DMS153 treated with DMSO at 0.1 percent for 48 hours (cell line): ENCODE data around the gene PSME1.

Source experiments
- DNase-seq: peaks from one replicate; lab custom pipeline; 2025; ENCODE audit not compliant: unreplicated experiment; lab: John Stamatoyannopoulos, UW

The PSME1 gene

GRCh38 chr14:24135834-24136683 is at the start of gene PSME1:
Gene PSME1, plus strand, starts transcription at chr14:24136194. Its CDS starts 69 bp downstream, at chr14:24136263.
- peak; percentile 92 for DNase-seq

- no peak for DNase-seq
Measured at GRCh38 chr14:24087004-24087403, 49.0 kb upstream of the PSME1 start.

GRCh38 chr14:24088095-24088494 is 47.9 kb upstream of the PSME1 start:
- DNase-seq: no peak

GRCh38 chr14:24089890-24090289 is 46.1 kb upstream of the PSME1 start:
- DNase-seq: no peak

- DNase-seq: no peak
Measured at GRCh38 chr14:24092110-24092504, 43.9 kb upstream of the PSME1 start.

DNA sequence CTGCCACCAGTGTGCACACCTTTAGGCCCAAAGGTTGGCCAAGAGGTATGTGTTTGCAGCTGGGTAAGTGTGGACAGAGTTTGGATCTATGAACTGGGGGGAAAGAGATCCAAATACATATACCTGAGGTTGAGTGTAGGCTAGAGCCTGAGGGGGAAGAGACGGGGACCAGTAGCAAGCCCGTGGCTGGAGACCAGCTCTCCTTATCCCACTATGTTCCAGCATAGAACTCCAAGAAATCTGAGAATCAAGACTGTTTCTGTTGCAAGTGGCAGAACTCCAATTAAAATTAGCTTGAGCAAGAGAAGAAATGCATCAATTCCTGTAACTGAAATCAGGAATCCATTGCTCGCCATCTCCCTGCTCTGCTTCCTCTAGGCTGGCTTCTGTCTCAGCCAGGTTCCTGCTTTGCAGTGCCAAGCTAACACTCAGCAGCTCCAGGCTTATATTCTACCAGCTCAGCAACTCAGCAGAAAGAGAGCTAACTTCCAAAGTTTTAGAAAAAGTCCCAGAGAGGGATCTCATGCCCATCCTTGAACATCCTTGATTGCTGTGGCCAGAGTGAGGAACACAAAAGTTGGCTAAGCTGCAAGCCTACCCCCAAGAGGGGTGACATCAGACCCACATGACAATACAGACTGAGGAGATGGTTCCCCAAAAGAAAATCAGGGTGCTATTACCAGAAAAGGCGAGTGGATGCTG is 43.3 kb upstream of the PSME1 start:
- no peak for DNase-seq

DNA sequence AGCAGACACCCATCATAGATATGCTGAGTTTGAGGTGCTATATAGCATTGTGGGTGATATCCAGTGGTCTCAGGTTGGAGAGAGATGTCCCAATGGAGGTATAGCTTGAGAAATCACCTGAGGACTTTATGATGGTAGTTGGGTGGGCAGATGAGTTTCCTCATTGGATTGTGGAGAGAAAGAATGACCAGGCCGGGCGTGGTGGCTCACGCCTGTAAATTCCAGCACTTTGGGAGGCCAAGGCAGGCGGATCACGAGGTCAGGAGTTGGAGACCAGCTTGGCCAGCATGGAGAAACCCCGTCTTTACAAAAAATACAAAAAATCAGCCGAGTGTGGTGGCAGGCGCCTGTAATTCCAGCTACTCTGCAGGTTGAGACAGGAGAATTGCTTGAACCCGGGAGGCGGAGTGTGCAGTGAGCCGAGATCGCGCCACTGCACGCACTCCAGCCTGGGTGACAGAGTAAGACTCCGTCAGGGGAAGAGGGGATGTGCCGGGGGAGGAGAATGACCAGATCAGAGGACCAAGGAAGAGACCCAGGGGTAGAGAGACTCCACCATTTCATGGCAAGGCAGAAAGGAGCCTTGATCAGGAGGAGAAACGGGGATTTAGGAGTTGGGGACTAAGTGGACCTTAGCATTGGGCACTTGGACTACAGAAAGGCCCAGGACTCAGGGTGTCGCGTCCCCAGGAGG is 42.6 kb upstream of the PSME1 start:
- DNase-seq: no peak

DNA sequence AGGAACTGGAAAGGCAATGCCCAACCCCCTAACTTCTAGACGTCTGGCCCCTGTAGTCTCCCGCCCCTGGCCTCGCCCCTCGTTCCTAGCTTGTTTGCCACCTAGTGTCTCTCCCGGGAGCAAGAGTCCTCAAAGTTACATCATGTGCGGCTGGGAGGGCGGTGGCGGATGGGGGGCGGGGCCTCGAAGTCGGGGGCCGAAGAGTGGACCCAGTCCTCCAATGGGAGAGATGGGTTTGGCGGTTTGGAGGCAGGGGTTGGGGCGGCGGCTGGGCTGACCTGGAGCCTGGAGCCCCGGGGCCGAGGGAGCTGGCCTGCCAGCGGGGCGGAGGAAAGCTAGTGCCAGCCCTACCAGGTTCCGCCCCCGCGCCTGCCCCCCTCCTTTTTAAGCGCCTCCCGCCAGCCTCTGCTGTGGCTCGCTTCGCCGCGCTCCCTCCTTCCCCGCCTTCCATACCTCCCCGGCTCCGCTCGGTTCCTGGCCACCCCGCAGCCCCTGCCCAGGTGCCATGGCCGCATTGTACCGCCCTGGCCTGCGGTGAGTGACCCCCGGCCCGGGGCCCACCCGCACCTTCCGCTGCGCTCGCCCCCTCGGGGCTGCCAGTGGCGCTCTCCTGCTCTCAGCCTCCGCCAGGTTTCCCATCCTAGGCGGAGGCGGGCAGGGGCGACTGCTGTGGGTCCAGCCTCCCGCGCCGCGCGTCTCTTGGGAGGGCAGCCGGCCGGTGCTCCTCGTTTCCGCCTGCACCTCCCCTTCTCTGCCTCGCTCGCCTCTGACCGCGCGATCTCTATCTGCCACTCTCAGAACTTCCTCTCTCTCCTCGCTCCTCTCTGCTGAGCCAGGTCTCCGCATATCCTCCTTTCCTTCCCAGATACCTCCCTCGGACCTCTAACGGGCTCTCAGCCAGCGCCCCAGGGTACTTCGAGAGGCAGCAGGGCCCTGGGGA is 41.8 kb upstream of the PSME1 start, which contains the start of gene PCK2:
TSS of gene PCK2 (plus strand) at position 411 of the 940 bp plus-strand sequence. CDS start at position 506, 95 bp downstream.
- DNase-seq: peak; percentile 84

GRCh38 chr14:24094841-24095270 is 41.1 kb upstream of the PSME1 start:
- DNase-seq: no peak

DNA sequence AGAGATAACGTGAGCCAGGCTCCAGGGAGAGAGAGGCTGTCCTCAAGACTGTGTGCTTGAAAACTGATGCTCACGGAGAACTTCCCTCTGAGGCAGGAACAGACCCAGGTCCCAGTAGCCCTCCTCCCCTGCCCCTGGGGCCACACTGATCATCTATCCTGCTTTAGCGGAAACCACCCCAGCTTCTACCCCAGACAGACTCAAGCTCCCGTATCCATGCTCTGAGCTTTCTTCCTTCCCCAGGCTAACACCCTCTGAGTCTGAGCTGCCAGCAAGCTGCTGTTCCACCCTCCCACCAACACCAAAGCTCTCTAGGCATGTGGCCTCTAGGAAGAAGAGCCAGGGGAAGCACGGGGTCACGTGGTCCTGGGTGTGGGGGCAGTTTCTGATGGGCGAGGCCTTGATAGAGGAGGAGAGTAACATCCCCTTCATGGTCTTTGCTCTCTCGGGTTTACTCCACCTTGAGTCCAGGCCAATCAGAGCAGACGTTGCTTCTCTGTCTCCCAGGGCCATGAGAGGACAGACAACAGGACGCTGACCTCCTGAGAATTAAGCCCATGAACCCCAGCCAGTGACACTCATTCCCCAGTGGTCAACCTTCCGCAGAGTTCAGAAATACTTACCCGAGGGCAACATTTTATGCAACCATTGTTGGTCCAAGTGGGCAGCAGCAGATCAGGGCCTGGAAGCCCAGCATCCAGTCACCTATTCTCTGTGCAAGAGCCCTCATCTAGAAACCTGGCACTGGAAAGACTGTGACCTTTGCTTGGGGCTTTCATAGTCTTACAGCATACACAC is 40.5 kb upstream of the PSME1 start:
- DNase-seq: no peak

GRCh38 chr14:24096545-24097181 is 39.3 kb upstream of the PSME1 start:
- no peak for DNase-seq

DNA sequence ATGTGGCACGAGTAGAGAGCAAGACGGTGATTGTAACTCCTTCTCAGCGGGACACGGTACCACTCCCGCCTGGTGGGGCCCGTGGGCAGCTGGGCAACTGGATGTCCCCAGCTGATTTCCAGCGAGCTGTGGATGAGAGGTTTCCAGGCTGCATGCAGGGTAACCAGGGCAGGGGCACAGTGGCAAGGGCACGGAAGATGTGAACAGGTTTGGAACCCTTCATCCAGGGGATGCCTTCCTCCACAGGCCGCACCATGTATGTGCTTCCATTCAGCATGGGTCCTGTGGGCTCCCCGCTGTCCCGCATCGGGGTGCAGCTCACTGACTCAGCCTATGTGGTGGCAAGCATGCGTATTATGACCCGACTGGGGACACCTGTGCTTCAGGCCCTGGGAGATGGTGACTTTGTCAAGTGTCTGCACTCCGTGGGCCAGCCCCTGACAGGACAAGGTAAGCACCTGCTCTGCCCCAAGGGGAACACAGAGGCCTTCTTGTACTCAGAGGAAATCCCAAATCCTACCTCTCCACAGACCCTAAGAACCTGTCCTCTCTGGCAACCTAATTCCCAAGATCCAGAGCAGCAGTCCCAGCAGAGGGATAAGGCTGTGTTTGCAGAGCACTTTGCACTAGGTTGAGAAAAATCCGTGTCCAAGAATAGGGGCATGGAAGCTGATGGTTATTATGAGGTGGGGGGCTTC is 37.6 kb upstream of the PSME1 start:
- DNase-seq: no peak

GRCh38 chr14:24098927-24099813 is 36.8 kb upstream of the PSME1 start:
- peak; percentile 8 for DNase-seq

GRCh38 chr14:24100197-24100981 is 35.6 kb upstream of the PSME1 start:
- no peak for DNase-seq

DNA sequence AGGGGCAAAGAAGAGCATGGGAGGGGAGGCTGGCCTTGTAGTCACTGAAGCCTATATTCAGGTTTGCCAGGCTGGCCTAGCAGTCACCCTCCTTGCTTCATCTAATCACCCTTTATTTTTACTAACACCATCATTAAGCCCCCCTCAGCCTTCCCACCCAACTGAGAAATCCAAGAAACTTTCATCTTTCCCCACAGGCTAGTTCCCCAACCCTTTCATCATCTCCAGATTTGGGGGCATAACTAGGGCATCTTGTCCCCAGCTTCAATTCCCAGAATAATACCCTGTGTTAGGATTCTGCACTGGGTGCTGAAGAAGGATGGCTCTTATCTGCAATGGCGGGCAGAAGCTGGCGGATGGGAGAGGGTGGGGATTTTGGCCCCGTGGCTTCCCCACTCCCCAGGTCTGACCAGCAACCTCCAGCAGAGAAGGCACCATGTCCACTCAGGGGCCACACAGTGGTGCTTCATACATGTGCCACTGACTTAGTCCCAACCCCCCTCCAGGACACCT is 35.0 kb upstream of the PSME1 start:
- DNase-seq: no peak

DNA sequence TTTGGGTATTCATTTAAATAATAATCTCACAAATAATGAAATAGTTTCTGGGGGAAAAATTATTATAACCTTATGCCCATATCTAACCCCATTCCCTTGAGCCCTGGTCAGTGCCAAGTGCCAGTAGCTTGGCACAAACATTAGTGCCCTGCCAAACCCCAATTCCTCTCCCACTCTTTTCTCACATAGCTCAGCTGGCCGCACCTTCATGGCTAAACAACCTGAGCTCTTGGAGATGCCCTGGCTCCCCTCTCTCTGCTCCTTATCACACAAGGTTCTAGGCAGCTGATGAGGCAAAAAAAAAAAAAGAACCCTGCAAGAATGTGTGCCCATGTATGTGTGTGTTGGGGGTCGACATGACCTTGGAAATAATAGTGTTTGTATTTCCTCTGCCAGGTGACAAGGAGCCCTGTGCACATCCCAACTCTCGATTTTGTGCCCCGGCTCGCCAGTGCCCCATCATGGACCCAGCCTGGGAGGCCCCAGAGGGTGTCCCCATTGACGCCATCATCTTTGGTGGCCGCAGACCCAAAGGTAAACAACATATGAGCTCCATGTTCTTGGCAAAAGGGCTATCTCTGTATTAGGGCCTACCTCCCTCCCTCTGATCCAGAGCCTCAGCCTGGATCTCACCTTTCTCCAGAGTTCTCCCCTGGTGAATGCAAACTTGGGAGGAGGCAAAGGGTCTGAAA is 33.5 kb upstream of the PSME1 start:
- no peak for DNase-seq
